ENCODE results near the gene PIGB. TPM values are rescaled to one million over a fixed set of nuclear protein-coding genes. Genes with fewer than 3 reads are reported as not detected.

PIGB gene
- total and polyA plus RNA-seq, 2 of the 8 experiments (the other 6 are each of a cell fraction or from before 2014, with no cell fraction given): 4.3 to 11.7 TPM

DNA sequence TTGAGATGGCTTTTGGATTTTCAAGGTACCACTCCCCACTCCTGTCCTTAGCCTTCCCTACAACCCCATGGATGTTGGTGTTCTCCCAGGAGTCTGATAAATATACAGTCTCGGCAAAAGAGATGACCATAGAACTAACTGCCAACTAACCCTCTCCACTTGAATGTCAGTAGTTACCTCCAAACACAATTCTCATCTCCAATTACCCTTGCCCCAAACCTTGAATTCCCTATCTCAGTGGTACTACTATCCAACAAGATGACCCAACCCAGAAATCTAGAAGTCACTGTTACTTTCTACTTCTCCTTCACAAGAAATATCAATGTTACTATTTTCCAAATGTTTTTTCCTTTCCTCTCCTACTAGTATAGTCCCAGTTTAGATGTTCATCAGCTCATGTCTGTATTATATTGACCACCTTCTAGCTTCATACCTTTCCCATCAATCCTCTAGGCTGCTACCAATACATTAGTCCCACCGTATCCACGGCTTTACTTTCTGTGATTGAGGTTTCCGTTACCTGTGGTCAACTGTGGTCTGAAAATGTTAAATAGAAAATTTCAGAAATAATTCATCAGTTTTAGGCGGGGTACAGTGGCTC is 38.1 kb downstream of the PIGB start:
- Histone ChIP-seq H4K8ac (ENCODE audit: extremely low read depth, insufficient read depth, low read length) (no peak overlapping the region), H3K14ac (ENCODE audit: insufficient read length) (no peak overlapping the region), H2BK120ac (replicated peaks; ENCODE audit: low read depth, low read length) (no peak overlapping the region), H3K79me2 (ENCODE audit: control insufficient read depth in 1 of 2, insufficient read depth in 2 of 2, low read length in 2 of 2) (no peaks in the 10 kb centered on the region), H3K27me3 (replicated peaks in 1 of 4; ENCODE audit: control insufficient read depth in 3 of 4, extremely low read depth in 1 of 4, insufficient read depth in 3 of 4, low read length in 3 of 4) (no peaks in the 10 kb centered on the region), H3K4me2 (ENCODE audit: insufficient read depth in 1 of 2, low read depth in 2 of 2, low read length in 2 of 2) (no peak overlapping the region), H2BK5ac (ENCODE audit: low read depth, low read length) (no peak overlapping the region), H3K9me3 (ENCODE audit: insufficient read depth in 2 of 2, low read depth in 1 of 2, low read length in 1 of 2) (no peaks in the 10 kb centered on the region), H3K36me3 (ENCODE audit: control insufficient read depth in 2 of 4, insufficient read depth in 4 of 4, low read length in 3 of 4) (no peaks in the 10 kb centered on the region), H2AK5ac (ENCODE audit: low read depth, low read length) (no peak overlapping the region), H2BK20ac (ENCODE audit: low read length) (no peak overlapping the region), H3K79me1 (ENCODE audit: low read depth, low read length) (no peaks in the 10 kb centered on the region), H2BK15ac (ENCODE audit: low read length) (no peak overlapping the region), H3K23me2 (ENCODE audit: low read depth, low read length) (no peaks in the 10 kb centered on the region), H3K56ac (replicated peaks; ENCODE audit: insufficient read length, low read depth, low read length) (no peak overlapping the region), H3K23ac (ENCODE audit: insufficient read length) (no peak overlapping the region), H4K91ac (replicated peaks; ENCODE audit: insufficient read length, low read length) (no peak overlapping the region), H3K4ac (replicated peaks; ENCODE audit: insufficient read length, low read depth, low read length) (no peak overlapping the region), H3K18ac (ENCODE audit: extremely low read depth, low read length) (no peak overlapping the region), H4K5ac (ENCODE audit: insufficient read length, low read depth, low read length) (no peak overlapping the region), H2AFZ (ENCODE audit: low read length) (no peak overlapping the region), H3K27ac (ENCODE audit: low read depth, low read length) (no peak overlapping the region), H2BK12ac (ENCODE audit: low read depth, low read length) (no peak overlapping the region), H4K20me1 (replicated peaks in 1 of 2; ENCODE audit: control insufficient read depth in 1 of 2, insufficient read depth in 2 of 2, low read length in 2 of 2) (no peaks in the 10 kb centered on the region), H3K4me1 (replicated peaks in 1 of 4; ENCODE audit: control insufficient read depth in 3 of 4, insufficient read depth in 4 of 4, low read length in 3 of 4) (peaks cover 0 to 6% (median 4%) of the 10 kb centered on the region in 4 experiments; a peak in 3 of 7 replicates), H3K9ac (replicated peaks in 1 of 4; ENCODE audit: extremely low read depth in 1 of 4, low read depth in 3 of 4, low read length in 3 of 4) (no peak overlapping the region), H3K4me3 (ENCODE audit: extremely low read depth in 1 of 4, insufficient read depth in 2 of 4, low read depth in 3 of 4, low read length in 4 of 4) (no peak overlapping the region)
- DNase-seq (ENCODE audit: low read depth in 1 of 2, low spot score in 2 of 2): no peak
- no peak for FAIRE-seq
- WGBS, 2 experiments (ENCODE audit: extremely low coverage in 1 of 2, insufficient coverage in 1 of 2, insufficient read length in 1 of 2, insufficient replicate concordance in 2 of 2, low coverage in 1 of 2, low lambda C conversion rate in 2 of 2, missing lambda C conversion rate in 1 of 2): 92% methylated on average over 5 of the region's 5 CpGs; no CpG with 5 or more reads in 1 of the 2 experiments
- ChIA-PET CTCF (ENCODE audit: partially characterized antibody) (no interaction called here), POLR2A (ENCODE audit: partially characterized antibody) (no interaction called here)
- TF ChIP-seq RNF2 (IDR thresholded peaks at IDR 0.05; ENCODE audit: borderline replicate concordance, low read depth, low read length, missing control alignments, poor library complexity, severe bottlenecking) (no peak), CBX5 (IDR thresholded peaks at IDR 0.05; ENCODE audit: low read depth, low read length) (no peak), KDM5A (IDR thresholded peaks at IDR 0.05; ENCODE audit: low read length) (no peak), RXRA (IDR thresholded peaks at IDR 0.05; ENCODE audit: insufficient read depth, low read depth, low read length) (no peak), JUND (IDR thresholded peaks at IDR 0.05; ENCODE audit: low read length) (no peak), CTBP2 (IDR thresholded peaks at IDR 0.05; ENCODE audit: borderline replicate concordance, insufficient read depth, insufficient read length, low read length) (no peak), MAX (IDR thresholded peaks at IDR 0.05) (no peak), POU5F1 (IDR thresholded peaks at IDR 0.05; ENCODE audit: low read depth, low read length) (no peak), KDM1A (IDR thresholded peaks at IDR 0.05; ENCODE audit: borderline replicate concordance, low read length) (no peak), RBBP5 (IDR thresholded peaks at IDR 0.05; ENCODE audit: borderline replicate concordance, low read depth, low read length) (no peak), TEAD4 (IDR thresholded peaks at IDR 0.05; ENCODE audit: low read depth, low read length) (no peak)
- TF ChIP-seq, protein P1, sequence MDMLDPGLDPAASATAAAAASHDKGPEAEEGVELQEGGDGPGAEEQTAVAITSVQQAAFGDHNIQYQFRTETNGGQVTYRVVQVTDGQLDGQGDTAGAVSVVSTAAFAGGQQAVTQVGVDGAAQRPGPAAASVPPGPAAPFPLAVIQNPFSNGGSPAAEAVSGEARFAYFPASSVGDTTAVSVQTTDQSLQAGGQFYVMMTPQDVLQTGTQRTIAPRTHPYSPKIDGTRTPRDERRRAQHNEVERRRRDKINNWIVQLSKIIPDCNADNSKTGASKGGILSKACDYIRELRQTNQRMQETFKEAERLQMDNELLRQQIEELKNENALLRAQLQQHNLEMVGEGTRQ (IDR thresholded peaks at IDR 0.05; ENCODE audit: low read length): no peak

Data from H1 (cell line).